Stimulated activated CD8-positive, alpha-beta memory T cell treated with anti-CD3 and anti-CD28 coated beads, Interleukin-12 subunit alpha, Interleukin-12 subunit beta, amount 100 ng/mL, for 24 hours (primary cell): ENCODE measurements around the gene AGTPBP1.

ENCODE experiments used
- DNase-seq: peaks from one replicate; pipeline ENCODE4 v3.0.0-alpha.2; 2020; ENCODE audit errors: extremely low read depth

Gene AGTPBP1

DNA sequence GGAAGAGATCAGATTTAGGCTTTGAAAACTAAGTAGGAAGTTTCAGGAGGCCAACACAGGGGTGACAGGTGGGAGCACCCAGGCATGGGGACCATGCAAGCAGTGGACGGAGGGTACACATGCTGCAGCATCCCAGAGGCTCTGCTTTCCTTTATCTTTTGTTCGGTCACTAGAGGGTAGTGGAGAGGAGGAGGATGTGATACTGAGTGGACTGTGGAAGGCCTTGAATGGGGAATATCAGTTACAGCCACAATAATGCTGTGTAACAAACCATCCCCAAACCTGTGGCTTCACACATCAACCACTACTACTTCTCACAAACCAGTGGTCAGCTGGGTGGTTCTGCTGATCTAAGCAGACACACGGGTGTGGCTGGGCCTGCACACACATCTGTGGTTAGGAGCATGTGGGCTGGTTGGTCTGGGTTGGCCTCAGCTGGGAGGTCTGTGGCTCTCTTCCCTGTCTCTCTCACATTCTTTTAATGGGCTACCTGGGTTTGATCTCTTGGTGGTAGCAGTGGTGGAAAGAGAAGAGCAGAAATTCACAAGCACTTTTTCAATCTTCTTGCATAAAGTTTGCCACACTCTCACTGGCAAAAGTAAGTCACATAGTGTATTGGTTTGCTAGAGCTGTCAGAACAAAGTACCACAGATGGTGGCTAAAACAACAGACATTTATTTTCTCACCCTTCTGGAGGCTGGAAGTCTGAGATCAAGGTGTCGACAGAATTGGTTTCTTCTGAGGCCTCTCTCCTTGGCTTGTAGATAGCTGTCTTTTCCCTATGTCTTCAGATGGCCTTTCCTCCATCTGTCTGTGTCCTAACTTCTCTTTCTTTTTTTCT is 238.7 kb downstream of the AGTPBP1 start:
- DNase-seq = no peak

DNA sequence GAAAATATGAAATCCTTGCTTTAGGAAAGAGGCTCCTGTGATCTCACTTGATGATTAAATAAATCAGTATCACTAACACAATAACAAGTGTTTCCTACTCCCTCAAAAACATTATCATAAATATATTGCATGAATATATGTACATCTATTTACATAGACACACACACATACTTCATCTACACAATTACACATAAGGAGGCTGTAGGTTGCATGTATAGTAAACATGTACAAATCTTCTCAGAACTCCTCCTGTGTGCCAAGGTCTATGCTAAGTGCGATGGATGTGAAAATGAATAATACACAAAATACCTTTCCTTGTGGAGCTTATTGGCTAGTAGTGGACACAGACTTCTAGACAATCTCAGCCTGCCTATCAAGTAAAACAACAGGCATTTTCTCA is 239.9 kb downstream of the AGTPBP1 start:
- no peak for DNase-seq

DNA sequence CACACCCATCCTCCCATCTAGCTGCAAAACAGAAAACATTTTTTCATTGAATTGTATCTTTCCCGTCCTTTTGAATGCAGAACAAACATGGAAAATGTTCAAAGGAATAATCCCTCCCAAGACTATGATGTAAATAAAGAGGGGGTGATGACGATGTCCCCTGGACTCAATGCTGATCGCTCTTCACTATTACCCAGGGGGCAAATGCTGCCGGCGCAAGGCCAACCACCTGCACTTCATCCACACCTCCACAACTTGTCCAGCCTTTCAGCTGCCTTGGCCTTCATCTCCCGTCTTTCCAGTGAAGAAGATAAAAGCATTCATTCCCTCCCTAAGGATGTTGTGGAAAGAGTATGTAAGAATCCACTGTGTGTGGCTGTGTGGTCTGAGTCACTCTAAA is 240.3 kb downstream of the AGTPBP1 start:
- DNase-seq = no peak
